Measurements from ENCODE around the gene ATAD3A. TPM values are rescaled to one million over a fixed set of nuclear protein-coding genes. Genes with fewer than 3 reads are reported as not detected.

ATAD3A gene
- total RNA-seq, 1 experiment from 2014 or later: 55.8 TPM

DNA sequence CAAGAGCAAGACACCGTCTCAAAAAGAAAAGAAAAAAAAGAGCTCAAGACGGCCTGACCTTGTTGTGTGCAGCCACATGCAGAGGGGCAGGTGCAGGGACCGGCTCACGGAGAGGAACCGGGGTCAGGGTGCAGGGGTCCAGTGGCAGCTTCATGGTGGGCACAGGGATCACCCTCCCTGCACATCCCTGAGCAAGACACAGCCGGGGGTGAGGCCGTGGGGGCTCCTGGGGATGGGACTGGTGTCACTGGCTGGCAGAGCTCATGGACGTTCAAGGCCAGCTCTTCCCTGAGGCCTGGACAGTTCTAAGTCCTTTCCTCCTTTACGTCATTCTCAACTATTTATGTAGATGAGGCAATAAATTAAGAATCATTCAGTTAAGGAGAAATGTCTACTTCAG, 35.0 kb downstream of the ATAD3A start:
- Histone ChIP-seq H2BK15ac (ENCODE audit: low read depth, low read length) (no peak overlapping the region), H3K4me1 (ENCODE audit: insufficient read depth, low read length) (no peaks in the 10 kb centered on the region), H3K79me2 (ENCODE audit: insufficient read depth, low read length) (no peaks in the 10 kb centered on the region), H3K4me2 (ENCODE audit: insufficient read depth, insufficient read length, low read length) (no peak overlapping the region), H3T11ph (ENCODE audit: low read length) (no peak overlapping the region), H2AFZ (ENCODE audit: low read length) (no peak overlapping the region), H3K4ac (ENCODE audit: low read depth, low read length) (no peak overlapping the region), H2BK5ac (ENCODE audit: insufficient read length, low read length) (no peak overlapping the region), H2BK120ac (ENCODE audit: low read depth, low read length, poor library complexity, severe bottlenecking) (no peak overlapping the region), H4K20me1 (ENCODE audit: control insufficient read depth, insufficient read depth, insufficient read length) (no peaks in the 10 kb centered on the region), H3K27me3 (ENCODE audit: insufficient read depth, low read length) (no peaks in the 10 kb centered on the region), H3K23me2 (ENCODE audit: insufficient read length, low read depth, low read length, poor library complexity, severe bottlenecking) (no peaks in the 10 kb centered on the region), H4K8ac (replicated peaks; ENCODE audit: insufficient read length, low read depth, low read length) (no peak overlapping the region), H4K91ac (ENCODE audit: insufficient read length, low read depth, low read length) (no peak overlapping the region), H3K79me1 (ENCODE audit: insufficient read depth, low read depth, low read length, poor library complexity, severe bottlenecking) (no peaks in the 10 kb centered on the region), H3K27ac (ENCODE audit: insufficient read length, low read depth, low read length) (no peak overlapping the region), H2BK12ac (ENCODE audit: insufficient read length, low read depth, low read length) (no peak overlapping the region), H3K56ac (ENCODE audit: insufficient read length, low read depth, low read length) (no peak overlapping the region), H2BK20ac (ENCODE audit: low read depth, low read length, poor library complexity, severe bottlenecking) (no peak overlapping the region), H3K18ac (ENCODE audit: insufficient read length, low read depth, low read length) (no peak overlapping the region), H3K9ac (ENCODE audit: extremely low read depth, insufficient read length, low read length) (no peak overlapping the region), H3K23ac (ENCODE audit: insufficient read length, low read depth, low read length) (no peak overlapping the region), H2AK5ac (ENCODE audit: insufficient read length, low read length) (no peak overlapping the region), H3K9me3 (ENCODE audit: control insufficient read depth, low read depth, low read length) (no peaks in the 10 kb centered on the region), H4K5ac (ENCODE audit: insufficient read length, low read depth, low read length) (no peak overlapping the region), H3K14ac (ENCODE audit: insufficient read depth, low read length) (no peak overlapping the region)
- Mint-ChIP-seq H3K27ac (no peak overlapping the region), H3K9me3 (no peaks in the 10 kb centered on the region), H3K4me3 (no peak overlapping the region), H3K4me1 (no peaks in the 10 kb centered on the region), H3K36me3 (ENCODE audit: insufficient read depth in 1 of 3, low read depth in 3 of 3) (peaks cover 2 to 32% (median 25%) of the 10 kb centered on the region in 3 experiments; a peak in 5 of 7 replicates), H3K27me3 (ENCODE audit: low read depth) (no peaks in the 10 kb centered on the region; the same call in 1 of the 2 replicates)
- no peak for DNase-seq
- WGBS (ENCODE audit: extremely low coverage, insufficient read length, low lambda C conversion rate): no CpG with 5 or more reads among the region's 9 CpGs
- TF ChIP-seq, protein P1, sequence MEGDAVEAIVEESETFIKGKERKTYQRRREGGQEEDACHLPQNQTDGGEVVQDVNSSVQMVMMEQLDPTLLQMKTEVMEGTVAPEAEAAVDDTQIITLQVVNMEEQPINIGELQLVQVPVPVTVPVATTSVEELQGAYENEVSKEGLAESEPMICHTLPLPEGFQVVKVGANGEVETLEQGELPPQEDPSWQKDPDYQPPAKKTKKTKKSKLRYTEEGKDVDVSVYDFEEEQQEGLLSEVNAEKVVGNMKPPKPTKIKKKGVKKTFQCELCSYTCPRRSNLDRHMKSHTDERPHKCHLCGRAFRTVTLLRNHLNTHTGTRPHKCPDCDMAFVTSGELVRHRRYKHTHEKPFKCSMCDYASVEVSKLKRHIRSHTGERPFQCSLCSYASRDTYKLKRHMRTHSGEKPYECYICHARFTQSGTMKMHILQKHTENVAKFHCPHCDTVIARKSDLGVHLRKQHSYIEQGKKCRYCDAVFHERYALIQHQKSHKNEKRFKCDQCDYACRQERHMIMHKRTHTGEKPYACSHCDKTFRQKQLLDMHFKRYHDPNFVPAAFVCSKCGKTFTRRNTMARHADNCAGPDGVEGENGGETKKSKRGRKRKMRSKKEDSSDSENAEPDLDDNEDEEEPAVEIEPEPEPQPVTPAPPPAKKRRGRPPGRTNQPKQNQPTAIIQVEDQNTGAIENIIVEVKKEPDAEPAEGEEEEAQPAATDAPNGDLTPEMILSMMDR (conservative IDR thresholded peaks at IDR 0.05): no peak
